HUES48 (cell line): ENCODE measurements around the gene FIBIN.

Experiments used
- H3K27ac ChIP-seq: one replicate; pipeline ENCODE4 v1.7.0; 2013; ENCODE audit warnings: low read depth, low read length, inconsistent platforms
- H3K27me3 ChIP-seq: 2 replicates; pipeline ENCODE4 v1.6.1; 2013; ENCODE audit warnings: mild to moderate bottlenecking, low read length; ENCODE audit not compliant: control insufficient read depth, insufficient read depth
- H3K36me3 ChIP-seq: 2 replicates; pipeline ENCODE4 v1.6.1; 2013; ENCODE audit warnings: low read length; ENCODE audit not compliant: control insufficient read depth, insufficient read depth
- H3K4me1 ChIP-seq: 2 replicates; pipeline ENCODE4 v1.6.1; 2013; ENCODE audit warnings: mild to moderate bottlenecking, low read length; ENCODE audit not compliant: control insufficient read depth, insufficient read depth
- H3K4me3 ChIP-seq: 2 replicates; pipeline ENCODE4 v1.5.1; 2013; ENCODE audit warnings: mild to moderate bottlenecking, low read depth, low read length
- H3K9ac ChIP-seq: 2 replicates; pipeline ENCODE4 v1.6.1; 2013; ENCODE audit warnings: mild to moderate bottlenecking, low read depth, low read length, moderate library complexity
- H3K9me3 ChIP-seq: 2 replicates; pipeline ENCODE4 v1.6.1; 2013; ENCODE audit warnings: low read length; ENCODE audit not compliant: control insufficient read depth, insufficient read depth

FIBIN gene

DNA sequence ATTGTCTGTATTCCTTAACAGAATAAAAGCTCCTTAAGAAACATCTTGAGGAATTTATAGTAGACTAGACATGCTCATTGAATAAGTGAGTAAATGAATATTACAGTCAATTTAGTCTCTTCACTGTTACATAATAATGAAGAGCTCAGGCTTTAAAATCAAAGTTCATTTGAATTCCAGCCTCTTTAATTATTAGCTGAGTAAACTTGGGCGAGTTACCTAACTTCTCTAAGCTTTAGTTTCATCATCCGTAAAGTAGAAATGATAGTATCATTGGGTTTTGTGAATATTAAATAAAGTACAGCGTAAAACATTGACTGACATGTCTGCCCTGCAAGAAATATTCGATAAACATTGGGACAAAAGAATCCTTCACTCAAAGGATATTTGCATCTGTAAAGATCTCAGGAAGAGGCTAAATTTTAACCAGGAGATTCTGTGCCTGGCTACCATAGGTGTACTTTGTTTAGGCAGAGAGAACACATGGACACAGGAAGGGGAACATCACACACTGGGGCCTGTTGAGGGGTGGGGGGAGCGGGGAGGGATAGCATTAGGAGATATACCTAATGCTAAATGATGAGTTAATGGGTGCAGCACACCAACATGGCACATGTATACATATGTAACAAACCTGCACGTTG, 31.5 kb downstream of the FIBIN start:
- Histone ChIP-seq H3K27ac (no peak overlapping the region), H3K36me3 (no peaks in the 10 kb centered on the region), H3K27me3 (no peaks in the 10 kb centered on the region), H3K9me3 (no peaks in the 10 kb centered on the region), H3K4me1 (peaks cover 4% of the 10 kb centered on the region; the same call in 1 of the 2 replicates), H3K9ac (no peak overlapping the region), H3K4me3 (no peak overlapping the region)

DNA sequence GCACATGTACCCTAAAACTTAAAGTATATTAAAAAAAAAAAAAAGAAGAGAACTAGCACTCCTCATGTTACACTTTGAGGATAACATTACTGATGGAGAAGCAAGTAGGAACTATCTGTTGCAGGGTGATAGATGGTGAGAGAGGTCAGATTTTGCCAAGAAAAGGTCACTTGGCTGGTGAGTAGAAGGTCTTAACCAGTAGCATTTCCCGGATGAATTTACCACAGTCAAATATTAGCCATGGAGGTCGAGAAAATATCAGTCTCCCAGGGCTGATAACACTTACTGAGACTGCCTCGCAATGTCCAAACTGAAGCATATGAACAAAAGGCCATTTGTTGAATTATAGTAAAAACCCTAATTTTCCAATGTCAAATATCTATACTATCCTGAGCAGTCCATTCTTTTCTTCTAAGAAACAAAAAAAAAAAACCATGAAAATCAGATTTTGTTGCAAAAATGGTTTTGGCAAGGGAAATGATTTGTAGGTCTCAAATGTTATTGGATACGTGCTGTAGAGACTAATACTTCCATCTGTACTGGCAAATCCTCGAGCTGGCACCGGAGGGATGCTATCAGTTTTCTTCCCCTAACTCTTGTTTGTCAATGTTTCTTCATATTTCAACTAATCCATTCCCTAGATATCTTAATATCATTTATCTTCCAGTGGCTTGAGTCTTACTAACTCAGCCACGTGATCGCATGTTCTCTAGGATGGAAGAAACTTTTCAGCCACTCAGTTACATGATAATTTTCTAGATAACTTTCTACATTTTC, 32.2 kb downstream of the FIBIN start:
- Histone ChIP-seq H3K4me1 (peaks cover 4% of the 10 kb centered on the region; the same call in 1 of the 2 replicates), H3K27me3 (no peaks in the 10 kb centered on the region), H3K9ac (no peak overlapping the region), H3K27ac (no peak overlapping the region), H3K36me3 (no peaks in the 10 kb centered on the region), H3K9me3 (no peaks in the 10 kb centered on the region), H3K4me3 (no peak overlapping the region)

- no peak overlapping the region for H3K4me3 ChIP-seq
- no peaks in the 10 kb centered on the region for H3K36me3 ChIP-seq
- H3K9ac ChIP-seq, result no peak overlapping the region
- H3K9me3 ChIP-seq, result no peaks in the 10 kb centered on the region
- no peaks in the 10 kb centered on the region for H3K27me3 ChIP-seq
- H3K27ac ChIP-seq, result no peak overlapping the region
- peaks cover 4% of the 10 kb centered on the region; the same call in 1 of the 2 replicates for H3K4me1 ChIP-seq
Observed at GRCh38 chr11:27028561-27028965, 34.7 kb downstream of the FIBIN start.

DNA sequence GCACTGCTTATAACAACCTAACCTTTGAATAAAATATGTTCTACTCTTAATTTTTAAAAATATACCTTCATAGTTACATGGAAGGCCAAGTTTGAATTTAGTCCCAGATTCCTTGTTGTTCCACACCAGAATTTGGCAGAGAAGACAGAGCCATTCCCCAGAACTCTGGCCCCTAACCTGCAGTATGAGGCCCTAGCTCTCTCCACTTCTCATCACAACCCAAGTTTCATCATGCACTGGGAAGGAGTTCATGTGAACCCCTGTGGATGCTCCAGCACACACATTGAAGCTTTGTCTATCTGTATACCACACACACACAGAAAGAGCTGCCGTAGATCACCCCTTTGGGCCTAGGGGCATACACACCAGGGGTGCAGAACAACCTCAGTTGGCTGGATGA, 36.1 kb downstream of the FIBIN start:
- peaks cover 4% of the 10 kb centered on the region; the same call in 1 of the 2 replicates for H3K4me1 ChIP-seq
- no peaks in the 10 kb centered on the region for H3K36me3 ChIP-seq
- no peak overlapping the region for H3K4me3 ChIP-seq
- no peaks in the 10 kb centered on the region for H3K9me3 ChIP-seq
- no peak overlapping the region for H3K27ac ChIP-seq
- no peaks in the 10 kb centered on the region for H3K27me3 ChIP-seq
- H3K9ac ChIP-seq, result no peak overlapping the region

GRCh38 chr11:27031754-27032153, 37.8 kb downstream of the FIBIN start:
- Histone ChIP-seq H3K9me3 (no peaks in the 10 kb centered on the region), H3K9ac (no peak overlapping the region), H3K4me1 (no peaks in the 10 kb centered on the region), H3K4me3 (no peak overlapping the region), H3K27ac (no peak overlapping the region), H3K36me3 (no peaks in the 10 kb centered on the region), H3K27me3 (no peaks in the 10 kb centered on the region)

DNA sequence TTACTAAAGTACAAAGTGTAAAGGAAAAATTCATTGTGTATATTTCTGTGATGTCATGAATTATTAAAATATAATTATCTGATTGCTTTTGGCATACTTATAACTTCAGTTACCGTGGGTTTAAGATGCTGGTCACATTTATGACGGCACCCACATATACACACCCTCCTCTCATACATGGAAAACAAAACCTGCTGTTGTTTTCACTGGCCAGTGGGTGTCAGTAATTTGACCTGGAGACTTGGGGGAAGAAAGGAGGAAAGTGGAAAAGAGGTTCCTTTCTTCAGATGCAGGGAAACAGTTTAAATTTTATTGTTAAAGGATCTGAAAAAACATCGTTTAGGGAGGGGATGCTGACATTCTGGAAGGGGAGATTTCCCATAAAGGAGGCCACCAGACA, 46.0 kb downstream of the FIBIN start:
- Histone ChIP-seq H3K9me3 (no peaks in the 10 kb centered on the region), H3K4me3 (no peak overlapping the region), H3K27me3 (no peaks in the 10 kb centered on the region), H3K4me1 (peaks cover 15% of the 10 kb centered on the region), H3K9ac (no peak overlapping the region), H3K27ac (no peak overlapping the region), H3K36me3 (no peaks in the 10 kb centered on the region)

DNA sequence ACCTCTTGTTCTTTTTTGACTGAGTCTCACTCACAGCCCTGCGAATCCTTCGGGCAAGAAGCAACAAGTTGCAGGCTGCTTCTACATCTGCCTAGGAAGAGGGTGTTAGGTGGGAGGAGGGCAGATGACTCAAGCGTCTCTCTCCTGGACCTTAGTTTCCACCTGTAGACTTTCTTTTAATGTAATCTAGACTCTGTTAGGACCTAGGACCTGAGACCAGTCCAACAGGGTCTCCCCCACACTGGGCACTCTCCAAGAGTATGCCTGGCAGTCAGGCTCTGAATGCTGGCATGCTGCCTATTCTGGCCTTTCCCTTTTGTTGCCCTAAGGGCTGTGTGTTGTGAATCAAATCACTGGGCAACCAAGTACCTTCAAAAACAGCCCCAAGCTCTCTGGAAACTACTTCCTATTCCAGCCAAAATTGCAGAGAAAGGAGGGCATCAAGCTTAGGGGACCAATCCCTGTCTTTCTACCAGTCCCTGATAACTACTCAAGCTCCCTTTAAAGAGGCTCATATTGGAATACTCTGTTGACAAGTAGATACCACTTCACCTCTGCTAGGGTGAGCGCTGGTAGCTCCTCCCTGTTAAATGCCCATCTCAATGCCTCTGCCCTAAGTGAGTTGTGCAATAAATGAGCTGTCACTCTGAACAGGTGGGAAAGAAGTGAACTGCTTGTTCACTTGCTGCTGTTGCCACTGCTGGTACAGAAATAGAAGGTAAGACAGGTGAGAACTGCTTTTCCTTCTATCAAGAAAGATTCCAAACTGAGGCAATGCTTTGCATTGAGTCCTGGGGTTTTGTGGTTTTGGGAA, 46.6 kb downstream of the FIBIN start, which contains the start of gene BBOX1:
TSS of gene BBOX1 (plus strand) at position 514 of the 814 bp plus-strand sequence. CDS start 14,616 bp downstream, outside the sequence.
- H3K36me3 ChIP-seq, result no peaks in the 10 kb centered on the region
- H3K27ac ChIP-seq, result no peak within 1 kb of the TSS
- H3K4me3 ChIP-seq, result no peak within 1 kb of the TSS
- H3K9me3 ChIP-seq, result no peaks in the 10 kb centered on the region
- no peak within 1 kb of the TSS for H3K9ac ChIP-seq
- peaks cover 15% of the 10 kb centered on the region for H3K4me1 ChIP-seq
- no peaks in the 10 kb centered on the region for H3K27me3 ChIP-seq

GRCh38 chr11:27041141-27041899, 47.4 kb downstream of the FIBIN start:
- H3K27ac ChIP-seq, result no peak overlapping the region
- H3K9ac ChIP-seq, result no peak overlapping the region

More at GRCh38 chr11:27041141-27041899, 47.4 kb downstream of the FIBIN start:
- peaks cover 15% of the 10 kb centered on the region for H3K4me1 ChIP-seq
- H3K4me3 ChIP-seq, result no peak overlapping the region
- no peaks in the 10 kb centered on the region for H3K27me3 ChIP-seq
- no peaks in the 10 kb centered on the region for H3K9me3 ChIP-seq
- no peaks in the 10 kb centered on the region for H3K36me3 ChIP-seq
